SK-N-SH treated with all-trans-retinoic acid at 6 μM for 48 hours (cell line): ENCODE measurements around the gene PEAK3.

Source experiments
- ATAC-seq: fragments of 200-7000 bp; cut with Tn5 transposase; 3 replicates; pipeline ENCODE4 v1.9.1; 2020; ENCODE audit warnings: mild to moderate bottlenecking, moderate library complexity
- ARNTL ChIP-seq: fragments of 450-650 bp; formaldehyde crosslinking; IDR thresholded peaks from 2 replicates; pipeline ENCODE4 v1.5.0; 2020; ENCODE audit warnings: low read depth, mild to moderate bottlenecking, moderate library complexity, borderline replicate concordance
- CSDC2 ChIP-seq: fragments of 250-450 bp; sonication (Bioruptor Pico); IDR thresholded peaks from 2 replicates; pipeline ENCODE4 v1.5.0; 2020; ENCODE audit warnings: mild to moderate bottlenecking, moderate library complexity
- ESRRG ChIP-seq: fragments of 250-450 bp; sonication (Bioruptor Pico); IDR thresholded peaks from 2 replicates; pipeline ENCODE4 v1.6.1; 2021; ENCODE audit warnings: mild to moderate bottlenecking
- GLIS3 ChIP-seq: fragments of 250-450 bp; sonication (Bioruptor Pico); IDR thresholded peaks from 2 replicates; pipeline ENCODE4 v1.5.0; 2020; ENCODE audit warnings: mild to moderate bottlenecking, moderate library complexity
- ISL1 ChIP-seq: fragments of 250-450 bp; sonication (Bioruptor Pico); IDR thresholded peaks from 2 replicates; pipeline ENCODE4 v2.1.2; 2022; ENCODE audit warnings: mild to moderate bottlenecking, moderate library complexity
- OSR1 ChIP-seq: fragments of 250-450 bp; sonication (Bioruptor Pico); IDR thresholded peaks from 2 replicates; pipeline ENCODE4 v1.8.0; 2022; ENCODE audit warnings: moderate library complexity, mild to moderate bottlenecking, inconsistent platforms
- PPARA ChIP-seq: fragments of 250-450 bp; sonication (Bioruptor Pico); IDR thresholded peaks from 2 replicates; pipeline ENCODE4 v1.5.0; 2020; ENCODE audit warnings: mild to moderate bottlenecking, borderline replicate concordance
- SNAI2 ChIP-seq: fragments of 250-450 bp; sonication (Bioruptor Pico); IDR thresholded peaks from 2 replicates; pipeline ENCODE4 v1.5.0; 2020; ENCODE audit warnings: mild to moderate bottlenecking, moderate library complexity
- TCF4 ChIP-seq: fragments of 250-450 bp; sonication (Bioruptor Pico); IDR thresholded peaks from 2 replicates; pipeline ENCODE4 v1.8.0; 2021; ENCODE audit warnings: mild to moderate bottlenecking, moderate library complexity, borderline replicate concordance
- ZC3H10 ChIP-seq: fragments of 250-450 bp; sonication (Bioruptor Pico); IDR thresholded peaks from 2 replicates; pipeline ENCODE4 v1.5.1; 2021; ENCODE audit warnings: mild to moderate bottlenecking, moderate library complexity
- ZFP3 ChIP-seq: fragments of 250-450 bp; sonication (Bioruptor Pico); IDR thresholded peaks from 2 replicates; pipeline ENCODE4 v1.5.0; 2020; ENCODE audit warnings: mild to moderate bottlenecking, moderate library complexity
- ZNF565 ChIP-seq: fragments of 450-650 bp; formaldehyde crosslinking; conservative IDR thresholded peaks from 2 replicates; pipeline ENCODE4 v1.5.0; 2020; ENCODE audit warnings: low read depth, mild to moderate bottlenecking, moderate library complexity
- ZNF70 ChIP-seq: fragments of 450-650 bp; formaldehyde crosslinking; IDR thresholded peaks from 2 replicates; pipeline ENCODE4 v1.5.0; 2020; ENCODE audit warnings: mild to moderate bottlenecking, moderate library complexity
- ZNF8 ChIP-seq: fragments of 450-650 bp; formaldehyde crosslinking; IDR thresholded peaks from 2 replicates; pipeline ENCODE4 v1.5.0; 2020; ENCODE audit warnings: mild to moderate bottlenecking, moderate library complexity
- TF ChIP-seq, protein P1 (sequence below): fragments of 250-450 bp; sonication (Bioruptor Pico); IDR thresholded peaks from 2 replicates; pipeline ENCODE4 v1.5.1; 2021; ENCODE audit warnings: mild to moderate bottlenecking, moderate library complexity
- TF ChIP-seq, protein P2 (sequence below): fragments of 250-450 bp; sonication (Bioruptor Pico); IDR thresholded peaks from 2 replicates; pipeline ENCODE4 v1.8.0; 2020; ENCODE audit warnings: mild to moderate bottlenecking, moderate library complexity, borderline replicate concordance
- TF ChIP-seq, protein P3 (sequence below): fragments of 250-450 bp; sonication (Bioruptor Pico); IDR thresholded peaks from 2 replicates; pipeline ENCODE4 v1.8.0; 2021; ENCODE audit warnings: low read depth, mild to moderate bottlenecking, moderate library complexity, borderline replicate concordance
- TF ChIP-seq, protein P4 (sequence below): fragments of 250-450 bp; sonication (Bioruptor Pico); IDR thresholded peaks from 2 replicates; pipeline ENCODE4 v1.5.0; 2020; ENCODE audit warnings: mild to moderate bottlenecking, moderate library complexity

PEAK3 gene

DNA sequence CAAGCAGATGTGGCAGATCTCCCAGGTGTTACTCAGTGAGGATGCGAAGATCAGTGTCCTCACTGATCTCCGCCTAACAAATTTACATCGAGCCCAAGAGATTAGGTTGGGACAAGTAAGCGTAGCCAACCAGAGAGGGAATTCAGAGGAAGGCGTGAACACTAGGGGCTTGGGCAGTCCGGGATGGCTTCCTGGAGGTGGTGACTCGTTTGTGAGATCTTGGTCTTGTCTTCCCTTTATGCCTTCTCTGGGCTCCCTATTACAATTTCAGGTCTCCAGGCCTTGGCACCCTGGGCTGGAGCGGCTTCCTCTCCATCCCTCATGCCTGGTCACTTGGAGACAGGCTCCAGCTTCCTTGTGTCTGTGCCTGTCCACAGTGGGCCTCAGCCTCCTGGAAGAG is 39.2 kb downstream of the PEAK3 start:
- ATAC-seq: no peak
- no peak for TF ChIP-seq ZNF565 (CRISPR knock-in tag)

DNA sequence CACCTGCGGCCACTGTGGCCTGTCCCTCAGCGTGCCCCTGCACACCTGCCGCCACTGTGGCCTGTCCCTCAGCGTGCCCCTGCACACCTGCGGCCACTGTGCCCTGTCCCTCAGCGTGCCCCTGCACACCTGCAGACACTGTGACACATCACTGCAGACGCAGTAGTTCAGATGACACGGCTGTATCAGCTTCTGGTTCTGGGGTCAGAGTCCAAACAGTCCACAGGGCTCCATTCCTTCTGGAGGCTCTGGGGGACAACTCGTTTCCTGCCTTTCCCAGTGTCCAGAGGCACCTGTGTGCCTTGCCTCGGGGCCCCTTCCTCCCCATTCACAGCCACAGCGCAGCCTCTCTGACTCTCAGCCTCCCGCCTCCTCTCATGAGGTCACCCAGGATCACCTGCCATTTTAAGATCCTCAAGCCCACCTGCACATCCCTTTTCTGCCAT is 39.9 kb downstream of the PEAK3 start:
- ATAC-seq: no peak
- TF ChIP-seq ISL1 (CRISPR knock-in tag): no peak
- TF ChIP-seq ZNF70: no peak
- TF ChIP-seq ZNF565 (CRISPR knock-in tag): no peak
- TF ChIP-seq ESRRG (CRISPR knock-in tag): no peak
- no peak for TF ChIP-seq TCF4 (CRISPR knock-in tag)
- no peak for TF ChIP-seq CSDC2
- no peak for TF ChIP-seq ZC3H10 (CRISPR knock-in tag)
- TF ChIP-seq, protein P1, sequence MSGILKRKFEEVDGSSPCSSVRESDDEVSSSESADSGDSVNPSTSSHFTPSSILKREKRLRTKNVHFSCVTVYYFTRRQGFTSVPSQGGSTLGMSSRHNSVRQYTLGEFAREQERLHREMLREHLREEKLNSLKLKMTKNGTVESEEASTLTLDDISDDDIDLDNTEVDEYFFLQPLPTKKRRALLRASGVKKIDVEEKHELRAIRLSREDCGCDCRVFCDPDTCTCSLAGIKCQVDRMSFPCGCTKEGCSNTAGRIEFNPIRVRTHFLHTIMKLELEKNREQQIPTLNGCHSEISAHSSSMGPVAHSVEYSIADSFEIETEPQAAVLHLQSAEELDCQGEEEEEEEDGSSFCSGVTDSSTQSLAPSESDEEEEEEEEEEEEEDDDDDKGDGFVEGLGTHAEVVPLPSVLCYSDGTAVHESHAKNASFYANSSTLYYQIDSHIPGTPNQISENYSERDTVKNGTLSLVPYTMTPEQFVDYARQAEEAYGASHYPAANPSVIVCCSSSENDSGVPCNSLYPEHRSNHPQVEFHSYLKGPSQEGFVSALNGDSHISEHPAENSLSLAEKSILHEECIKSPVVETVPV (CRISPR knock-in tag): no peak
- TF ChIP-seq ZFP3 (CRISPR knock-in tag): no peak
- TF ChIP-seq SNAI2: no peak
- no peak for TF ChIP-seq ARNTL (CRISPR knock-in tag)
- no peak for TF ChIP-seq ZNF8 (CRISPR knock-in tag)
- TF ChIP-seq PPARA (CRISPR knock-in tag): no peak

DNA sequence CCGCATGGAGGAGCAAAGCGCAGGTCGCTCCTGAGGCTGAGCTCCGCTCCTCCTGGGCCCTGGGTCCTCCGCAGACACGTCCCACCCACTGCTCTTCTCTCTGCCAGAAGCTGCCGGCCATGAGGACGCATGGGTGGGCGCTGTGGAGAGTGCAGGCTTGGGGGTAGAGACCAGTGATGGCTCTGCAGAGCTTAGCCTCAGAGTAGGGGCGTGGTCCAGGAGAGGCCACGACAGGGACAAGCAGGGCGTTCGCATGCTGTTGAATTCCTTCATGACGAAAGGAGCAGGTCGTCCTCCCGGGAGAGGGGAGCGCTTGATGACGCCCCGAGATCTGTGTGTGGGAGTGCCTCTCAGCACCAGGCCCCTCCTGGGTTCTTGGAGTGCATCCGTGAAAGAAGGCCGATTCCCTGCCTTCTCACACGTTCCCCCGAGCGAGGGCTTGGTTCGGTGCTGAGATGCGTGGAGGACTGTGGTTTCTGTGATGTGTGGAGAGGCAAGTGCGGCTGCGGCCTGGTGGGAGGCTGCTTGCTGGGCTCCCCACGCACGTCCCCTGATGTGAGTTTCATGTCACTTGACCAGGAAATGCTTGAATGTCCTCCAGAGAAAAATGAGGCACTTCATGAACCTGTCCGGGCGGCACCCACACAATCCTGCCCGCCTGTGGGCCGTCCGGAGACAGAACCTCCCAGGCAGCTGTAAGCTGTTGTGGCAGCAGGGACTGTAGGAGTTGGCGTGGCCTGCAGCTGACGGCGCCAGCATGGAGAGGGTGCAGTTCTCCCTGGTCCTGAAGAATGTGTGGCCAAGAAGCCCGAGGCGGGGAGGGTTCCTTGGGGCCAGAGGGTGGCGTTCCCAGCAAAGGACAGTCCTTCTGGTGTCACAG is 40.9 kb downstream of the PEAK3 start:
- TF ChIP-seq, protein P2, sequence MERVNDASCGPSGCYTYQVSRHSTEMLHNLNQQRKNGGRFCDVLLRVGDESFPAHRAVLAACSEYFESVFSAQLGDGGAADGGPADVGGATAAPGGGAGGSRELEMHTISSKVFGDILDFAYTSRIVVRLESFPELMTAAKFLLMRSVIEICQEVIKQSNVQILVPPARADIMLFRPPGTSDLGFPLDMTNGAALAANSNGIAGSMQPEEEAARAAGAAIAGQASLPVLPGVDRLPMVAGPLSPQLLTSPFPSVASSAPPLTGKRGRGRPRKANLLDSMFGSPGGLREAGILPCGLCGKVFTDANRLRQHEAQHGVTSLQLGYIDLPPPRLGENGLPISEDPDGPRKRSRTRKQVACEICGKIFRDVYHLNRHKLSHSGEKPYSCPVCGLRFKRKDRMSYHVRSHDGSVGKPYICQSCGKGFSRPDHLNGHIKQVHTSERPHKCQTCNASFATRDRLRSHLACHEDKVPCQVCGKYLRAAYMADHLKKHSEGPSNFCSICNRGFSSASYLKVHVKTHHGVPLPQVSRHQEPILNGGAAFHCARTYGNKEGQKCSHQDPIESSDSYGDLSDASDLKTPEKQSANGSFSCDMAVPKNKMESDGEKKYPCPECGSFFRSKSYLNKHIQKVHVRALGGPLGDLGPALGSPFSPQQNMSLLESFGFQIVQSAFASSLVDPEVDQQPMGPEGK (CRISPR knock-in tag): no peak
- TF ChIP-seq ZNF8 (CRISPR knock-in tag) (no peak), ZFP3 (CRISPR knock-in tag) (no peak), PPARA (CRISPR knock-in tag) (no peak), ZNF565 (CRISPR knock-in tag) (no peak), TCF4 (CRISPR knock-in tag) (no peak), OSR1 (CRISPR knock-in tag) (no peak), GLIS3 (CRISPR knock-in tag) (no peak), ZC3H10 (CRISPR knock-in tag) (no peak), ISL1 (CRISPR knock-in tag) (no peak)
- TF ChIP-seq, protein P3, sequence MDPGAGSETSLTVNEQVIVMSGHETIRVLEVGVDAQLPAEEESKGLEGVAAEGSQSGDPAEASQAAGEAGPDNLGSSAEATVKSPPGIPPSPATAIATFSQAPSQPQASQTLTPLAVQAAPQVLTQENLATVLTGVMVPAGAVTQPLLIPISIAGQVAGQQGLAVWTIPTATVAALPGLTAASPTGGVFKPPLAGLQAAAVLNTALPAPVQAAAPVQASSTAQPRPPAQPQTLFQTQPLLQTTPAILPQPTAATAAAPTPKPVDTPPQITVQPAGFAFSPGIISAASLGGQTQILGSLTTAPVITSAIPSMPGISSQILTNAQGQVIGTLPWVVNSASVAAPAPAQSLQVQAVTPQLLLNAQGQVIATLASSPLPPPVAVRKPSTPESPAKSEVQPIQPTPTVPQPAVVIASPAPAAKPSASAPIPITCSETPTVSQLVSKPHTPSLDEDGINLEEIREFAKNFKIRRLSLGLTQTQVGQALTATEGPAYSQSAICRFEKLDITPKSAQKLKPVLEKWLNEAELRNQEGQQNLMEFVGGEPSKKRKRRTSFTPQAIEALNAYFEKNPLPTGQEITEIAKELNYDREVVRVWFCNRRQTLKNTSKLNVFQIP (CRISPR knock-in tag): no peak
- TF ChIP-seq, protein P4, sequence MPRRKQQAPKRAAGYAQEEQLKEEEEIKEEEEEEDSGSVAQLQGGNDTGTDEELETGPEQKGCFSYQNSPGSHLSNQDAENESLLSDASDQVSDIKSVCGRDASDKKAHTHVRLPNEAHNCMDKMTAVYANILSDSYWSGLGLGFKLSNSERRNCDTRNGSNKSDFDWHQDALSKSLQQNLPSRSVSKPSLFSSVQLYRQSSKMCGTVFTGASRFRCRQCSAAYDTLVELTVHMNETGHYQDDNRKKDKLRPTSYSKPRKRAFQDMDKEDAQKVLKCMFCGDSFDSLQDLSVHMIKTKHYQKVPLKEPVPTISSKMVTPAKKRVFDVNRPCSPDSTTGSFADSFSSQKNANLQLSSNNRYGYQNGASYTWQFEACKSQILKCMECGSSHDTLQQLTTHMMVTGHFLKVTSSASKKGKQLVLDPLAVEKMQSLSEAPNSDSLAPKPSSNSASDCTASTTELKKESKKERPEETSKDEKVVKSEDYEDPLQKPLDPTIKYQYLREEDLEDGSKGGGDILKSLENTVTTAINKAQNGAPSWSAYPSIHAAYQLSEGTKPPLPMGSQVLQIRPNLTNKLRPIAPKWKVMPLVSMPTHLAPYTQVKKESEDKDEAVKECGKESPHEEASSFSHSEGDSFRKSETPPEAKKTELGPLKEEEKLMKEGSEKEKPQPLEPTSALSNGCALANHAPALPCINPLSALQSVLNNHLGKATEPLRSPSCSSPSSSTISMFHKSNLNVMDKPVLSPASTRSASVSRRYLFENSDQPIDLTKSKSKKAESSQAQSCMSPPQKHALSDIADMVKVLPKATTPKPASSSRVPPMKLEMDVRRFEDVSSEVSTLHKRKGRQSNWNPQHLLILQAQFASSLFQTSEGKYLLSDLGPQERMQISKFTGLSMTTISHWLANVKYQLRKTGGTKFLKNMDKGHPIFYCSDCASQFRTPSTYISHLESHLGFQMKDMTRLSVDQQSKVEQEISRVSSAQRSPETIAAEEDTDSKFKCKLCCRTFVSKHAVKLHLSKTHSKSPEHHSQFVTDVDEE: no peak
- TF ChIP-seq, all 23 proteins: peak for 0
- ATAC-seq: no peak
